ENCODE data around the gene SUPT6H.
"Not testable (repeated sequence)": the region's sequence is repeated elsewhere in the genome, so short reads cannot be mapped to it uniquely, and the experiment has no call there.

SUPT6H gene

GRCh38 chr17:28703552-28704218, 41.7 kb downstream of the SUPT6H start:
- no peak for DNase-seq

GRCh38 chr17:28704219-28704858, 42.3 kb downstream of the SUPT6H start:
- DNase-seq, result no peak

- DNase-seq, result no peak
Measured at GRCh38 chr17:28705074-28705659, 43.2 kb downstream of the SUPT6H start.

- DNase-seq, result no peak
Measured at GRCh38 chr17:28705728-28706334, 43.8 kb downstream of the SUPT6H start.

GRCh38 chr17:28706471-28707338, 44.7 kb downstream of the SUPT6H start:
- DNase-seq, result no peak

GRCh38 chr17:28707339-28707720, 45.3 kb downstream of the SUPT6H start:
- DNase-seq, result no peak

GRCh38 chr17:28710861-28711722, 49.1 kb downstream of the SUPT6H start:
- peak; percentile 86 for DNase-seq

- no peak for DNase-seq
Measured at GRCh38 chr17:28711723-28712031, 49.7 kb downstream of the SUPT6H start, which contains the start of gene PROCA1. PROCA1 (minus strand) TSS chr17:28711888; CDS start chr17:28711660, 228 bp downstream.

GRCh38 chr17:28712032-28712704, 50.2 kb downstream of the SUPT6H start:
- no peak for DNase-seq

GRCh38 chr17:28712705-28713415, 50.9 kb downstream of the SUPT6H start:
- no peak for DNase-seq

GRCh38 chr17:28714281-28714680, 52.3 kb downstream of the SUPT6H start:
- DNase-seq, result no peak

- no peak for DNase-seq
Measured at GRCh38 chr17:28715217-28715616, 53.2 kb downstream of the SUPT6H start.

GRCh38 chr17:28716740-28717577, 55.0 kb downstream of the SUPT6H start:
- DNase-seq, result no peak

GRCh38 chr17:28717578-28718332, 55.8 kb downstream of the SUPT6H start, which contains the start of gene RAB34:
RAB34 (minus strand) TSS chr17:28717868; CDS start chr17:28717266, 602 bp downstream.
- peak; percentile 48 for DNase-seq

- peak; percentile 27 for DNase-seq
Measured at GRCh38 chr17:28718333-28719020, 56.5 kb downstream of the SUPT6H start.

- DNase-seq, result no peak
Measured at GRCh38 chr17:28719021-28719433, 57.0 kb downstream of the SUPT6H start.

- no peak for DNase-seq
Measured at GRCh38 chr17:28720247-28720996, 58.4 kb downstream of the SUPT6H start.

GRCh38 chr17:28720997-28721329, 59.0 kb downstream of the SUPT6H start:
- not testable (repeated sequence) for DNase-seq
